ENCODE results near the gene DNA2. TPM values are rescaled to one million over a fixed set of nuclear protein-coding genes. Genes with fewer than 3 reads are reported as not detected.
"Not testable (repeated sequence)": the region's sequence is repeated elsewhere in the genome, so short reads cannot be mapped to it uniquely, and the experiment has no call there.

Gene DNA2, protein sequence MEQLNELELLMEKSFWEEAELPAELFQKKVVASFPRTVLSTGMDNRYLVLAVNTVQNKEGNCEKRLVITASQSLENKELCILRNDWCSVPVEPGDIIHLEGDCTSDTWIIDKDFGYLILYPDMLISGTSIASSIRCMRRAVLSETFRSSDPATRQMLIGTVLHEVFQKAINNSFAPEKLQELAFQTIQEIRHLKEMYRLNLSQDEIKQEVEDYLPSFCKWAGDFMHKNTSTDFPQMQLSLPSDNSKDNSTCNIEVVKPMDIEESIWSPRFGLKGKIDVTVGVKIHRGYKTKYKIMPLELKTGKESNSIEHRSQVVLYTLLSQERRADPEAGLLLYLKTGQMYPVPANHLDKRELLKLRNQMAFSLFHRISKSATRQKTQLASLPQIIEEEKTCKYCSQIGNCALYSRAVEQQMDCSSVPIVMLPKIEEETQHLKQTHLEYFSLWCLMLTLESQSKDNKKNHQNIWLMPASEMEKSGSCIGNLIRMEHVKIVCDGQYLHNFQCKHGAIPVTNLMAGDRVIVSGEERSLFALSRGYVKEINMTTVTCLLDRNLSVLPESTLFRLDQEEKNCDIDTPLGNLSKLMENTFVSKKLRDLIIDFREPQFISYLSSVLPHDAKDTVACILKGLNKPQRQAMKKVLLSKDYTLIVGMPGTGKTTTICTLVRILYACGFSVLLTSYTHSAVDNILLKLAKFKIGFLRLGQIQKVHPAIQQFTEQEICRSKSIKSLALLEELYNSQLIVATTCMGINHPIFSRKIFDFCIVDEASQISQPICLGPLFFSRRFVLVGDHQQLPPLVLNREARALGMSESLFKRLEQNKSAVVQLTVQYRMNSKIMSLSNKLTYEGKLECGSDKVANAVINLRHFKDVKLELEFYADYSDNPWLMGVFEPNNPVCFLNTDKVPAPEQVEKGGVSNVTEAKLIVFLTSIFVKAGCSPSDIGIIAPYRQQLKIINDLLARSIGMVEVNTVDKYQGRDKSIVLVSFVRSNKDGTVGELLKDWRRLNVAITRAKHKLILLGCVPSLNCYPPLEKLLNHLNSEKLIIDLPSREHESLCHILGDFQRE
- 1 to 10 TPM in 3 of 4 donors, under 1 TPM in 1; 0.20 to 6.7 (median 1.9) TPM for total RNA-seq

DNA sequence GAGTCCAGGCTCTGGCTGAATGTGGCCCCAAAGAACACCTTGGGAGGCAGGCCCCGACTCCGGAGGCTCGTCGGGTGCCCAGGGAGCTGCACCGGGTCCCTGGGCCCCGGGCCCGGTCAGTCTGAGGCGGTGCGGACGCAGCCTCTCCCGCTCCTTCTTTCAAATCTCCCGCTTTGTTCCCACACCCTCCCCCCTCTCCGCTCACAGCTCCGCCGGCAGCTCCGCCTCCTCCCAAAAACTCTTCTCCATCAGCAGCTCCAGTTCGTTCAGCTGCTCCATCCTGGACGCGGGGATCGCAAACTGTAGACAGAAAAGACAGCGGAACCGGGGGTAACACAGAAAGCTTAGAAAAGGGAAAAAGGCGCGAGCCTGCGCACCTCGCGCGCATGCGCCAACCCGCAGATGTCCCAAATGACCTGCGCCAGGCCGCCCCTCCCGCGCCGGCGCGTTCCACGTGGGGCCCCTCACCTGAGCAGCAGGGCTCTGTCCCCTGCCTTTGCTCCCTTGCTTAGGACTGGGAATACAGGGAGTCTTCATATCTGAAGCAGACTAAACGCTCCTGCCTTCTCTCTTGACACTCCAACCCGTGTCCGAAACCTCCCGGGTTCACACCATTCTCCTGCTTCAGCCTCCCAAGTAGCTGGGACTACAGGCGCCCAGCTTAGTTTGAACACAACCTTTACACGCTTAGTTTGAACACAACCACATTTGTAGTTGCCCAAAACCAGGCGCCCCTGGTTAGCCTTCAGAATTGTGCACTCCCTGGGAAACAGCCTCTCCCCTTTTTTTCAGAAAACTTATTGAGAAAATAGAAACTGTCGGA is at the start of gene DNA2:
DNA2 (minus strand) TSS at position 388 of the 823 bp plus-strand sequence; CDS start at position 279, 109 bp downstream.
- Histone ChIP-seq H3K4me1 (peaks cover 5 to 14% (median 12%) of the 10 kb centered on the region in 4 donors), H3K36me3 (no peaks in the 10 kb centered on the region), H3K4me3 (peak within 1 kb of the TSS; percentile 44 to 76 (median 53)), H3K27me3 (no peaks in the 10 kb centered on the region), H3K27ac (peak within 1 kb of the TSS in 3 of 4 donors; percentile 61 to 71 (median 61)), H3K9me3 (no peaks in the 10 kb centered on the region)
- 4 to 20% methylated on average over 5 to 46 of the region's 46 CpGs for WGBS, 2 donors (ENCODE audit: low coverage in 1 of 2)
- in situ Hi-C loops (cut with MboI; ENCODE audit: low pct_ligation_motif_present in 1 of 4, low pct_unique_long_range_greater_than_20kb in 1 of 4, low sequenced_read_pairs in 3 of 4): no loop called here
- intact Hi-C loops (cut with DNase I; ENCODE audit: low total_unique reads): no loop called here
- TF ChIP-seq, protein P1, sequence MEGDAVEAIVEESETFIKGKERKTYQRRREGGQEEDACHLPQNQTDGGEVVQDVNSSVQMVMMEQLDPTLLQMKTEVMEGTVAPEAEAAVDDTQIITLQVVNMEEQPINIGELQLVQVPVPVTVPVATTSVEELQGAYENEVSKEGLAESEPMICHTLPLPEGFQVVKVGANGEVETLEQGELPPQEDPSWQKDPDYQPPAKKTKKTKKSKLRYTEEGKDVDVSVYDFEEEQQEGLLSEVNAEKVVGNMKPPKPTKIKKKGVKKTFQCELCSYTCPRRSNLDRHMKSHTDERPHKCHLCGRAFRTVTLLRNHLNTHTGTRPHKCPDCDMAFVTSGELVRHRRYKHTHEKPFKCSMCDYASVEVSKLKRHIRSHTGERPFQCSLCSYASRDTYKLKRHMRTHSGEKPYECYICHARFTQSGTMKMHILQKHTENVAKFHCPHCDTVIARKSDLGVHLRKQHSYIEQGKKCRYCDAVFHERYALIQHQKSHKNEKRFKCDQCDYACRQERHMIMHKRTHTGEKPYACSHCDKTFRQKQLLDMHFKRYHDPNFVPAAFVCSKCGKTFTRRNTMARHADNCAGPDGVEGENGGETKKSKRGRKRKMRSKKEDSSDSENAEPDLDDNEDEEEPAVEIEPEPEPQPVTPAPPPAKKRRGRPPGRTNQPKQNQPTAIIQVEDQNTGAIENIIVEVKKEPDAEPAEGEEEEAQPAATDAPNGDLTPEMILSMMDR (IDR thresholded peaks at IDR 0.05): no peak
- TF ChIP-seq POLR2A (IDR thresholded peaks at IDR 0.05) (no peak), EP300 (IDR thresholded peaks at IDR 0.05; ENCODE audit: low read depth) (no peak), POLR2AphosphoS5 (IDR thresholded peaks at IDR 0.05) (no peak)
- DNase-seq: peak; percentile 66

- H3K4me3 ChIP-seq; intact Hi-C loops (cut with DNase I; ENCODE audit: low total_unique reads); H3K9me3 ChIP-seq; H3K27me3 ChIP-seq; H3K36me3 ChIP-seq; H3K4me1 ChIP-seq; H3K27ac ChIP-seq; in situ Hi-C loops (cut with MboI; ENCODE audit: low pct_ligation_motif_present in 1 of 4, low pct_unique_long_range_greater_than_20kb in 1 of 4, low sequenced_read_pairs in 3 of 4); DNase-seq: not testable (repeated sequence)
- 87 to 99% methylated on average over 10 to 11 of the region's 11 CpGs for WGBS, 2 donors (ENCODE audit: low coverage in 1 of 2)
Observed at GRCh38 chr10:68518609-68519008, 46.8 kb upstream of the DNA2 start.

- in situ Hi-C loops (cut with MboI; ENCODE audit: low pct_ligation_motif_present in 1 of 4, low pct_unique_long_range_greater_than_20kb in 1 of 4, low sequenced_read_pairs in 3 of 4) (no loop called here), intact Hi-C loops (cut with DNase I; ENCODE audit: low total_unique reads) (no loop called here)
- Histone ChIP-seq H3K36me3 (no peaks in the 10 kb centered on the region), H3K9me3 (no peaks in the 10 kb centered on the region), H3K4me1 (peaks cover 0 to 9% (median 2%) of the 10 kb centered on the region in 4 donors), H3K4me3 (no peak overlapping the region), H3K27ac (no peak overlapping the region), H3K27me3 (no peaks in the 10 kb centered on the region)
- WGBS, 2 donors (ENCODE audit: low coverage in 1 of 2): 63 to 68% methylated on average over 5 of the region's 5 CpGs
- no peak for DNase-seq
- TF ChIP-seq, protein P1 (IDR thresholded peaks at IDR 0.05): no peak
- TF ChIP-seq POLR2AphosphoS5 (IDR thresholded peaks at IDR 0.05): no peak
- TF ChIP-seq EP300 (IDR thresholded peaks at IDR 0.05; ENCODE audit: low read depth): no peak
- no peak for TF ChIP-seq POLR2A (IDR thresholded peaks at IDR 0.05)
Observed at GRCh38 chr10:68517188-68517587, 45.4 kb upstream of the DNA2 start.

DNA sequence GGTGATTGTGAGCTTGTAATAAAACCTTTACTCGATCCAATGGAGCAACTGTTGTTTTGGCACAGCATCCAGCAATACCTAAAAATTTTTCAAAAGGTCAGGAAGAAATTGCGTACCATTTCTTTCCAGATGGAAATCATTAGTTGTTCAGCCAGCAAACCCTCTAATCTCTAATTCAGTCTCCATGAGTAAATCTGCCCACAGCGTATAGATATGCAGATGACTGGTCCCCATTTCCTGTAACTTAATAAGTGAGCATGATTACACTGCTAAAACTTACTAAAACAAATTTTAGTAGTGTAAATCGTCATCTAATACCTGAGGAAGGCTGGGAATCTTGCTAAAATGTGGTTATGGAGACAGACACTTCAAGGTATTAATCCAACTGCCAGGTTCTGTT is 45.0 kb upstream of the DNA2 start:
- TF ChIP-seq EP300 (IDR thresholded peaks at IDR 0.05; ENCODE audit: low read depth): no peak
- no peak for TF ChIP-seq POLR2AphosphoS5 (IDR thresholded peaks at IDR 0.05)
- TF ChIP-seq POLR2A (IDR thresholded peaks at IDR 0.05): no peak
- TF ChIP-seq, protein P1 (IDR thresholded peaks at IDR 0.05): no peak
- no peak overlapping the region for H3K27ac ChIP-seq
- H3K4me1 ChIP-seq: peaks cover 0 to 9% (median 2%) of the 10 kb centered on the region in 4 donors
- no peaks in the 10 kb centered on the region for H3K36me3 ChIP-seq
- no peak for DNase-seq
- 59 to 62% methylated on average over 3 to 4 of the region's 4 CpGs for WGBS, 2 donors (ENCODE audit: low coverage in 1 of 2)
- in situ Hi-C loops (cut with MboI; ENCODE audit: low pct_ligation_motif_present in 1 of 4, low pct_unique_long_range_greater_than_20kb in 1 of 4, low sequenced_read_pairs in 3 of 4): no loop called here
- no peak overlapping the region for H3K4me3 ChIP-seq
- intact Hi-C loops (cut with DNase I; ENCODE audit: low total_unique reads): no loop called here
- no peaks in the 10 kb centered on the region for H3K27me3 ChIP-seq
- no peaks in the 10 kb centered on the region for H3K9me3 ChIP-seq

DNA sequence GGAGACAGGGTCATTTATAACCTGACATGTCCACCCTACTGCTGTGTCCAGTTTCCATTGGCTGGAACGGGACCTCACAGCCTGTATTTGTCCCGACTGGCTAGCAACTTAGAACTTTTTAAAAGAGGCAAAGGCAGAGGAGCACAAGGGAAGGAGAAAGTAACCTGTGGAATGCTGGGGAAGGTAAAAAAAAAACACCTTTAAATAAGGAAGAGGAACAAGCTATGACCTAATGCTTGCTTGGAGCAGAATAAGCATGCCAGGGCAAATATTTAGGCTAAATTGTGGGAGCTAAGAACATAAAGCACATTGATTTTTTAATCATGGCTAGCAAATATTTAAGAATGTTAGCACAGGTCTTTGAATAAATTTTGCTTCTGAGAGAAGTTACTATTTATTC is 44.4 kb upstream of the DNA2 start:
- in situ Hi-C loops (cut with MboI; ENCODE audit: low pct_ligation_motif_present in 1 of 4, low pct_unique_long_range_greater_than_20kb in 1 of 4, low sequenced_read_pairs in 3 of 4); H3K36me3 ChIP-seq; H3K4me1 ChIP-seq; H3K27me3 ChIP-seq; H3K27ac ChIP-seq; H3K4me3 ChIP-seq; DNase-seq; H3K9me3 ChIP-seq; intact Hi-C loops (cut with DNase I; ENCODE audit: low total_unique reads): not testable (repeated sequence)
- WGBS, 2 donors (ENCODE audit: low coverage in 1 of 2): 93 to 100% methylated on average over 2 of the region's 2 CpGs

Measured in transverse colon (tissue), 4 donors.